ENCODE results near the gene CD4.

GRCh38 chr12:6807170-6807569 lies 17.8 kb downstream of the CD4 start:
- TF ChIP-seq POLR2A (IDR thresholded peaks at IDR 0.05) (no peak), CTCF (IDR thresholded peaks at IDR 0.05) (no peak), EP300 (IDR thresholded peaks at IDR 0.05; ENCODE audit: low read depth) (no peak), POLR2AphosphoS5 (IDR thresholded peaks at IDR 0.05) (no peak)
